ENCODE measurements around the gene CCDC171.

DNA sequence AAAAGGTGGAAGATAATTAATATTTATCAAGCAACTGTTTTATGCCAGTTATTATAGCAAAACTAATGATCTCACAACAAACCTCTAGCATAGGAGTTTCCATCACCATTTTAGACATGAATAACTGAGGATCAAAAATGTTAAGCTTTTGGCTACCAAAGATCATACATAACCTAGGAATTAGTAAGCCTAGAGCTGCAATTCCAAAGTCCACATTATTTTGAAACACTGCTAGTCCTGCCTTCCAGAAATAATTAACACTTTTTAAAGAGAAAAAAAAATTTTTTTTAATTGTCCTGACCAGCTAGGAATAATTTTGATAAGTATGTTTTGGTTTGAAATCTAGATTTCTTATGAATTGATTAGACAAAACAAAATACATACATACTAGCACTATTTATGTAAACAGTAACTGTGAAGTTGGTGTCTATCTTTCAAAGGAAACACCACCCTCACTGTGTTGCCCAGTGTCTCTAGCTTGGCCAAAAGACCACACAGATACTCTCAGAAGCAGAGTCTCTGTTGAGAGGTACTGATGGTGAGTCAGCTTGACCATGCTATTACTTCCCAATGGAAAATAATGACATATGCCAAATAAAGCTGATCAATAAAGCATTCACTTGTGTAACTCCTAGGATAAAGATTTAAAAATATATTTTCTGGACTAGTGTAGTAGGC lies 422.4 kb downstream of the CCDC171 start:
- TF ChIP-seq, protein P1, sequence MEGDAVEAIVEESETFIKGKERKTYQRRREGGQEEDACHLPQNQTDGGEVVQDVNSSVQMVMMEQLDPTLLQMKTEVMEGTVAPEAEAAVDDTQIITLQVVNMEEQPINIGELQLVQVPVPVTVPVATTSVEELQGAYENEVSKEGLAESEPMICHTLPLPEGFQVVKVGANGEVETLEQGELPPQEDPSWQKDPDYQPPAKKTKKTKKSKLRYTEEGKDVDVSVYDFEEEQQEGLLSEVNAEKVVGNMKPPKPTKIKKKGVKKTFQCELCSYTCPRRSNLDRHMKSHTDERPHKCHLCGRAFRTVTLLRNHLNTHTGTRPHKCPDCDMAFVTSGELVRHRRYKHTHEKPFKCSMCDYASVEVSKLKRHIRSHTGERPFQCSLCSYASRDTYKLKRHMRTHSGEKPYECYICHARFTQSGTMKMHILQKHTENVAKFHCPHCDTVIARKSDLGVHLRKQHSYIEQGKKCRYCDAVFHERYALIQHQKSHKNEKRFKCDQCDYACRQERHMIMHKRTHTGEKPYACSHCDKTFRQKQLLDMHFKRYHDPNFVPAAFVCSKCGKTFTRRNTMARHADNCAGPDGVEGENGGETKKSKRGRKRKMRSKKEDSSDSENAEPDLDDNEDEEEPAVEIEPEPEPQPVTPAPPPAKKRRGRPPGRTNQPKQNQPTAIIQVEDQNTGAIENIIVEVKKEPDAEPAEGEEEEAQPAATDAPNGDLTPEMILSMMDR (IDR thresholded peaks at IDR 0.05; ENCODE audit: insufficient read depth, low read length): no peak
- no peak for TF ChIP-seq POLR2AphosphoS5 (IDR thresholded peaks at IDR 0.05; ENCODE audit: low read depth)
- TF ChIP-seq SPI1 (IDR thresholded peaks at IDR 0.05; ENCODE audit: borderline replicate concordance, low read depth): no peak
- TF ChIP-seq, protein P2, sequence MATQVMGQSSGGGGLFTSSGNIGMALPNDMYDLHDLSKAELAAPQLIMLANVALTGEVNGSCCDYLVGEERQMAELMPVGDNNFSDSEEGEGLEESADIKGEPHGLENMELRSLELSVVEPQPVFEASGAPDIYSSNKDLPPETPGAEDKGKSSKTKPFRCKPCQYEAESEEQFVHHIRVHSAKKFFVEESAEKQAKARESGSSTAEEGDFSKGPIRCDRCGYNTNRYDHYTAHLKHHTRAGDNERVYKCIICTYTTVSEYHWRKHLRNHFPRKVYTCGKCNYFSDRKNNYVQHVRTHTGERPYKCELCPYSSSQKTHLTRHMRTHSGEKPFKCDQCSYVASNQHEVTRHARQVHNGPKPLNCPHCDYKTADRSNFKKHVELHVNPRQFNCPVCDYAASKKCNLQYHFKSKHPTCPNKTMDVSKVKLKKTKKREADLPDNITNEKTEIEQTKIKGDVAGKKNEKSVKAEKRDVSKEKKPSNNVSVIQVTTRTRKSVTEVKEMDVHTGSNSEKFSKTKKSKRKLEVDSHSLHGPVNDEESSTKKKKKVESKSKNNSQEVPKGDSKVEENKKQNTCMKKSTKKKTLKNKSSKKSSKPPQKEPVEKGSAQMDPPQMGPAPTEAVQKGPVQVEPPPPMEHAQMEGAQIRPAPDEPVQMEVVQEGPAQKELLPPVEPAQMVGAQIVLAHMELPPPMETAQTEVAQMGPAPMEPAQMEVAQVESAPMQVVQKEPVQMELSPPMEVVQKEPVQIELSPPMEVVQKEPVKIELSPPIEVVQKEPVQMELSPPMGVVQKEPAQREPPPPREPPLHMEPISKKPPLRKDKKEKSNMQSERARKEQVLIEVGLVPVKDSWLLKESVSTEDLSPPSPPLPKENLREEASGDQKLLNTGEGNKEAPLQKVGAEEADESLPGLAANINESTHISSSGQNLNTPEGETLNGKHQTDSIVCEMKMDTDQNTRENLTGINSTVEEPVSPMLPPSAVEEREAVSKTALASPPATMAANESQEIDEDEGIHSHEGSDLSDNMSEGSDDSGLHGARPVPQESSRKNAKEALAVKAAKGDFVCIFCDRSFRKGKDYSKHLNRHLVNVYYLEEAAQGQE (IDR thresholded peaks at IDR 0.05; ENCODE audit: insufficient replicate concordance, low read depth): no peak

Data from HL-60 (cell line).